GM12891 (cell line): Measurements from ENCODE around the gene DCLK2. TPM values are rescaled to one million over a fixed set of nuclear protein-coding genes. Genes with fewer than 3 reads are reported as not detected.

Experiments
- DNase-seq: peaks from one replicate; pipeline ENCODE4 v3.0.0; 2011; ENCODE audit warnings: low spot score; ENCODE audit not compliant: insufficient read length
- FAIRE-seq: peaks from 2 replicates; lab custom pipeline; 2011; peaks lifted over from hg19 to GRCh38; lab: Jason Lieb, UNC
- PAX5 ChIP-seq: IDR thresholded peaks from 2 replicates; pipeline ENCODE4 v1.6.1; 2011; ENCODE audit warnings: low read length, moderate library complexity, mild to moderate bottlenecking; ENCODE audit not compliant: insufficient read depth, severe bottlenecking
- POLR2A ChIP-seq: IDR thresholded peaks from 2 replicates; pipeline ENCODE4 v1.6.1; 2011; ENCODE audit warnings: low read depth, low read length, control low read depth
- POLR2AphosphoS5 ChIP-seq: IDR thresholded peaks from 2 replicates; pipeline ENCODE4 v1.6.1; 2011; ENCODE audit warnings: low read depth, low read length, control low read depth
- POU2F2 ChIP-seq: IDR thresholded peaks from 2 replicates; pipeline ENCODE4 v1.6.1; 2011; ENCODE audit warnings: low read depth, mild to moderate bottlenecking, control low read depth, low read length, moderate library complexity
- SPI1 ChIP-seq: IDR thresholded peaks from 2 replicates; pipeline ENCODE4 v1.6.1; 2011; ENCODE audit warnings: low read depth, low read length, control low read depth
- TAF1 ChIP-seq: IDR thresholded peaks from 2 replicates; pipeline ENCODE4 v1.6.1; 2011; ENCODE audit warnings: low read depth, low read length, control low read depth
- polyA plus RNA-seq: library from polyadenylated mRNA; unstranded; fragments of >200 nt; gene quantifications from one replicate; pipeline ENCODE4 v1.2.1, GENCODE V29; 2012; ENCODE audit warnings: low read depth, missing spikeins, inconsistent platforms; ENCODE audit not compliant: missing spikeins

DCLK2 gene
- not detected for polyA plus RNA-seq

GRCh38 chr4:150078041-150078578 is at the start of gene DCLK2:
Gene DCLK2, plus strand, starts transcription at chr4:150078445. Its CDS starts 583 bp downstream, at chr4:150079028.
- DNase-seq (peak; percentile 13), FAIRE-seq (no peak)
- TF ChIP-seq POLR2A (no peak), POLR2AphosphoS5 (no peak), TAF1 (no peak), PAX5 (no peak), POU2F2 (no peak), SPI1 (no peak)

- FAIRE-seq (no peak), DNase-seq (no peak)
- TF ChIP-seq POU2F2 (no peak), SPI1 (no peak), PAX5 (no peak)
Observed at GRCh38 chr4:150032541-150032940, 45.7 kb upstream of the DCLK2 start.

- TF ChIP-seq SPI1 (no peak), POLR2A (no peak), POU2F2 (no peak), TAF1 (no peak), POLR2AphosphoS5 (no peak), PAX5 (no peak)
- no peak for FAIRE-seq
Observed at GRCh38 chr4:150033081-150033480, 45.2 kb upstream of the DCLK2 start.

GRCh38 chr4:150033901-150034300 is 44.3 kb upstream of the DCLK2 start:
- DNase-seq, result no peak
- no peak for TF ChIP-seq POLR2AphosphoS5
- TF ChIP-seq POLR2A, result no peak
- TF ChIP-seq SPI1, result no peak
- no peak for TF ChIP-seq TAF1
- no peak for TF ChIP-seq PAX5
- TF ChIP-seq POU2F2, result no peak
- FAIRE-seq, result no peak

More at GRCh38 chr4:150033081-150033480, 45.2 kb upstream of the DCLK2 start:
- no peak for DNase-seq

- no peak for DNase-seq
- no peak for FAIRE-seq
- TF ChIP-seq TAF1, result no peak
- TF ChIP-seq PAX5, result no peak
- no peak for TF ChIP-seq POLR2AphosphoS5
- TF ChIP-seq POU2F2, result no peak
Observed at GRCh38 chr4:150037251-150037856, 40.9 kb upstream of the DCLK2 start.

- peak; percentile 97 for TF ChIP-seq SPI1
- no peak for TF ChIP-seq TAF1
- FAIRE-seq (peak; percentile 63), DNase-seq (no peak)
Observed at GRCh38 chr4:150038335-150039076, 39.7 kb upstream of the DCLK2 start.

- TF ChIP-seq SPI1 (peak; percentile 56; the same call in 1 of the 2 replicates), POLR2A (no peak)
- DNase-seq, result no peak
- FAIRE-seq, result peak; percentile 31
Observed at GRCh38 chr4:150039274-150040127, 38.7 kb upstream of the DCLK2 start.

GRCh38 chr4:150044517-150044916 is 33.7 kb upstream of the DCLK2 start:
- no peak for DNase-seq
- TF ChIP-seq TAF1 (no peak), POLR2AphosphoS5 (no peak), POLR2A (no peak), POU2F2 (no peak), SPI1 (no peak), PAX5 (no peak)
- FAIRE-seq, result no peak

GRCh38 chr4:150045410-150045809 is 32.8 kb upstream of the DCLK2 start:
- no peak for DNase-seq
- TF ChIP-seq POU2F2 (no peak), SPI1 (no peak), POLR2A (no peak)
- FAIRE-seq, result no peak
